Mesendoderm (in vitro differentiated cells): ENCODE data around the gene TFAP2A.

Experiments used
- DNase-seq: peaks from one replicate; pipeline ENCODE4 v3.0.0; 2013
- H2AK5ac ChIP-seq: 2 replicates; pipeline ENCODE4 v1.6.1; 2013; ENCODE audit warnings: low read length, inconsistent platforms
- H2BK120ac ChIP-seq: 2 replicates; pipeline ENCODE4 v1.6.1; 2013; ENCODE audit warnings: low read depth, mild to moderate bottlenecking, low read length, moderate library complexity, mixed read lengths
- H2BK15ac ChIP-seq: replicated peaks from 2 replicates; pipeline ENCODE4 v1.6.1; 2013; ENCODE audit warnings: low read depth, mild to moderate bottlenecking, moderate library complexity
- H2BK5ac ChIP-seq: 2 replicates; pipeline ENCODE4 v1.6.1; 2013; ENCODE audit warnings: low read length, inconsistent platforms
- H3K18ac ChIP-seq: 2 replicates; pipeline ENCODE4 v1.6.1; 2013; ENCODE audit warnings: mild to moderate bottlenecking, low read length, mixed read lengths
- H3K23ac ChIP-seq: one replicate; pipeline ENCODE4 v1.6.1; 2013; ENCODE audit warnings: low read length
- H3K27ac ChIP-seq: 2 replicates; pipeline ENCODE4 v1.5.1; 2013; ENCODE audit warnings: low read depth, mild to moderate bottlenecking, inconsistent platforms, low read length, moderate library complexity
- H3K27me3 ChIP-seq: 2 replicates; pipeline ENCODE4 v1.6.1; 2013; ENCODE audit warnings: low read length, control low read depth, mild to moderate bottlenecking, inconsistent platforms; ENCODE audit not compliant: insufficient read depth, poor library complexity
- H3K36me3 ChIP-seq: 2 replicates; pipeline ENCODE4 v1.6.1; 2013; ENCODE audit warnings: low read length, inconsistent platforms; ENCODE audit not compliant: control insufficient read depth, insufficient read depth
- H3K4ac ChIP-seq: one replicate; pipeline ENCODE4 v1.6.1; 2013; ENCODE audit warnings: low read depth, mild to moderate bottlenecking, low read length, moderate library complexity
- H3K4me1 ChIP-seq: 2 replicates; pipeline ENCODE4 v1.6.1; 2013; ENCODE audit warnings: low read depth, low read length, inconsistent platforms; ENCODE audit not compliant: control insufficient read depth
- H3K4me2 ChIP-seq: 2 replicates; pipeline ENCODE4 v1.6.1; 2013; ENCODE audit warnings: low read length
- H3K4me3 ChIP-seq: 2 replicates; pipeline ENCODE4 v1.5.1; 2013; ENCODE audit warnings: mild to moderate bottlenecking, low read length
- H3K56ac ChIP-seq: one replicate; pipeline ENCODE4 v1.6.1; 2013; ENCODE audit warnings: low read length
- H3K79me1 ChIP-seq: 2 replicates; pipeline ENCODE4 v1.6.1; 2013; ENCODE audit warnings: low read length, inconsistent platforms
- H3K79me2 ChIP-seq: 2 replicates; pipeline ENCODE4 v1.6.1; 2013; ENCODE audit warnings: mild to moderate bottlenecking, low read length; ENCODE audit not compliant: control insufficient read depth, insufficient read depth
- H3K9ac ChIP-seq: 2 replicates; pipeline ENCODE4 v1.6.1; 2013; ENCODE audit warnings: low read length, inconsistent platforms
- H4K5ac ChIP-seq: one replicate; pipeline ENCODE4 v1.6.1; 2013; ENCODE audit warnings: low read length
- H4K8ac ChIP-seq: one replicate; pipeline ENCODE4 v1.6.1; 2013; ENCODE audit warnings: low read depth, mild to moderate bottlenecking, control low read depth, low read length, moderate library complexity
- WGBS: extraction: QIAGEN DNeasy Blood & Tissue Kit; methylation state at CpG from one replicate; pipeline ENCODE4 v1.1.7; 2013; ENCODE audit warnings: low lambda C conversion rate, missing lambda C conversion rate; ENCODE audit not compliant: insufficient coverage; ENCODE audit errors: extremely low coverage; 5-methylcytosine and 5-hydroxymethylcytosine counted together

TFAP2A gene

GRCh38 chr6:10408457-10408856 lies 6.4 kb downstream of the TFAP2A start:
- no CpG with 5 or more reads among the region's 1 CpG for WGBS

GRCh38 chr6:10407674-10408054 lies 7.2 kb downstream of the TFAP2A start:
- Histone ChIP-seq H3K56ac (no peak overlapping the region), H2BK5ac (no peak overlapping the region), H2BK15ac (no peak overlapping the region), H3K4ac (no peak overlapping the region), H3K18ac (no peak overlapping the region), H3K23ac (no peak overlapping the region), H3K4me2 (no peak overlapping the region), H3K27me3 (peaks cover 3% of the 10 kb centered on the region), H4K8ac (no peak overlapping the region), H3K36me3 (no peaks in the 10 kb centered on the region), H3K9ac (no peak overlapping the region), H2AK5ac (no peak overlapping the region), H2BK120ac (no peak overlapping the region), H3K79me2 (peaks cover 12% of the 10 kb centered on the region), H4K5ac (no peak overlapping the region), H3K79me1 (peaks cover 3% of the 10 kb centered on the region), H3K4me3 (no peak overlapping the region), H3K27ac (no peak overlapping the region), H3K4me1 (no peaks in the 10 kb centered on the region)
- no CpG with 5 or more reads among the region's 3 CpGs for WGBS
- no peak for DNase-seq

More at GRCh38 chr6:10408457-10408856, 6.4 kb downstream of the TFAP2A start:
- no peaks in the 10 kb centered on the region for H3K36me3 ChIP-seq
- H2BK15ac ChIP-seq: no peak overlapping the region
- H3K27me3 ChIP-seq: peaks cover 3% of the 10 kb centered on the region
- no peak overlapping the region for H4K8ac ChIP-seq
- no peak overlapping the region for H3K27ac ChIP-seq
- no peak overlapping the region for H2BK5ac ChIP-seq
- H3K23ac ChIP-seq: no peak overlapping the region
- H2BK120ac ChIP-seq: no peak overlapping the region
- H2AK5ac ChIP-seq: no peak overlapping the region
- H3K18ac ChIP-seq: no peak overlapping the region
- H3K4ac ChIP-seq: no peak overlapping the region
- no peak overlapping the region for H3K9ac ChIP-seq
- peaks cover 17% of the 10 kb centered on the region for H3K79me2 ChIP-seq
- no peak overlapping the region for H3K4me3 ChIP-seq
- H3K4me2 ChIP-seq: no peak overlapping the region
- DNase-seq: no peak
- no peak overlapping the region for H4K5ac ChIP-seq
- H3K79me1 ChIP-seq: peaks cover 3% of the 10 kb centered on the region
- no peak overlapping the region for H3K56ac ChIP-seq
- no peaks in the 10 kb centered on the region for H3K4me1 ChIP-seq

- no peaks in the 10 kb centered on the region for H3K36me3 ChIP-seq
- DNase-seq: no peak
- peak overlapping the region; percentile 14 for H3K18ac ChIP-seq
- H3K4me3 ChIP-seq: no peak overlapping the region
- H4K8ac ChIP-seq: no peak overlapping the region
- H3K4me1 ChIP-seq: no peaks in the 10 kb centered on the region
- no peak overlapping the region for H3K4me2 ChIP-seq
- peak overlapping the region; percentile 10 for H3K9ac ChIP-seq
- H3K79me1 ChIP-seq: peaks cover 3% of the 10 kb centered on the region
- peaks cover 12% of the 10 kb centered on the region for H3K79me2 ChIP-seq
- H2BK120ac ChIP-seq: no peak overlapping the region
- no peak overlapping the region for H2AK5ac ChIP-seq
- H3K27me3 ChIP-seq: peaks cover 3% of the 10 kb centered on the region
- H2BK15ac ChIP-seq: no peak overlapping the region
- no peak overlapping the region for H4K5ac ChIP-seq
- no peak overlapping the region for H3K56ac ChIP-seq
- no peak overlapping the region for H3K4ac ChIP-seq
- no CpG with 5 or more reads among the region's 7 CpGs for WGBS
- H3K23ac ChIP-seq: no peak overlapping the region
- H2BK5ac ChIP-seq: no peak overlapping the region
- no peak overlapping the region for H3K27ac ChIP-seq
Measured at GRCh38 chr6:10407018-10407673, 7.7 kb downstream of the TFAP2A start.

GRCh38 chr6:10406556-10406955 lies 8.3 kb downstream of the TFAP2A start:
- Histone ChIP-seq H3K4ac (no peak overlapping the region), H2BK5ac (no peak overlapping the region), H3K23ac (no peak overlapping the region), H4K5ac (no peak overlapping the region), H3K79me1 (peaks cover 3% of the 10 kb centered on the region), H3K18ac (no peak overlapping the region), H2BK120ac (no peak overlapping the region), H2BK15ac (no peak overlapping the region), H2AK5ac (no peak overlapping the region), H3K27ac (no peak overlapping the region), H3K9ac (no peak overlapping the region), H3K27me3 (peaks cover 3% of the 10 kb centered on the region), H3K79me2 (peaks cover 12% of the 10 kb centered on the region), H3K4me3 (no peak overlapping the region), H3K56ac (no peak overlapping the region), H3K36me3 (no peaks in the 10 kb centered on the region), H4K8ac (no peak overlapping the region), H3K4me2 (no peak overlapping the region), H3K4me1 (no peaks in the 10 kb centered on the region)
- no CpG with 5 or more reads among the region's 1 CpG for WGBS
- DNase-seq: no peak

- no peak overlapping the region for H4K5ac ChIP-seq
- no peak for DNase-seq
- H2AK5ac ChIP-seq: no peak overlapping the region
- no peak overlapping the region for H2BK15ac ChIP-seq
- H3K23ac ChIP-seq: no peak overlapping the region
- H3K56ac ChIP-seq: no peak overlapping the region
- H3K9ac ChIP-seq: peak overlapping the region; percentile 85
- H3K79me1 ChIP-seq: peaks cover 3% of the 10 kb centered on the region
- WGBS: no CpG with 5 or more reads among the region's 3 CpGs
- H3K4me1 ChIP-seq: peaks cover under 1% of the 10 kb centered on the region
- H3K79me2 ChIP-seq: peaks cover 4% of the 10 kb centered on the region
- peaks cover 3% of the 10 kb centered on the region for H3K27me3 ChIP-seq
- no peak overlapping the region for H2BK5ac ChIP-seq
- H4K8ac ChIP-seq: no peak overlapping the region
- no peak overlapping the region for H3K4me2 ChIP-seq
- H3K4ac ChIP-seq: no peak overlapping the region
- H3K27ac ChIP-seq: no peak overlapping the region
- H3K36me3 ChIP-seq: no peaks in the 10 kb centered on the region
- no peak overlapping the region for H2BK120ac ChIP-seq
- no peak overlapping the region for H3K4me3 ChIP-seq
- no peak overlapping the region for H3K18ac ChIP-seq
Measured at GRCh38 chr6:10405513-10405900, 9.4 kb downstream of the TFAP2A start.
